Measurements from ENCODE around the gene CTIF. TPM values are rescaled to one million over a fixed set of nuclear protein-coding genes. Genes with fewer than 3 reads are reported as not detected.

The CTIF gene
- total RNA-seq, 1 donor from 2014 or later = 23.4 TPM

GRCh38 chr18:48682768-48683167, 143.9 kb downstream of the CTIF start:
- DNase-seq = no peak

GRCh38 chr18:48683197-48683596, 144.4 kb downstream of the CTIF start:
- DNase-seq = no peak

DNA sequence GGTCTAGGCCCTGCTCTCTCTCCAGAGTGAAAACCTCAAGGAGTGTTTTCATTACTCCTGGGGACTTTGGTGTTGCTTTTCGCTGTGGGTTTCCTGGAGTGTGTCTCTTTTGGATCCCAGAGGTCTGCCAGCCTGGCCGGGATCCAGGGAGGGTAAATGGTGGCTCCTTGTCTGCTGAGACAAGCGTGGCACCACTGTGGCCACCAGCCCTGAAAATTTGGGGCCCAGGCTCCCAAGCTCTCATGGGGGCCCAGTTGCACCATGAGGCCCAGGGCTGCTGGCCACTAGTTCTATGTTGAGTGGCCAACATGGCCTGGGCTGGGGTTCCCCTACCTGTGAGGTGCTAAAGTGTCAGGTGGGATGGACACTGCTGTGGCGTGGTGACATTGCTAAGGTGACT, 144.8 kb downstream of the CTIF start:
- no peak for DNase-seq

GRCh38 chr18:48687346-48688042, 148.7 kb downstream of the CTIF start:
- peak; percentile 17 for DNase-seq

DNA sequence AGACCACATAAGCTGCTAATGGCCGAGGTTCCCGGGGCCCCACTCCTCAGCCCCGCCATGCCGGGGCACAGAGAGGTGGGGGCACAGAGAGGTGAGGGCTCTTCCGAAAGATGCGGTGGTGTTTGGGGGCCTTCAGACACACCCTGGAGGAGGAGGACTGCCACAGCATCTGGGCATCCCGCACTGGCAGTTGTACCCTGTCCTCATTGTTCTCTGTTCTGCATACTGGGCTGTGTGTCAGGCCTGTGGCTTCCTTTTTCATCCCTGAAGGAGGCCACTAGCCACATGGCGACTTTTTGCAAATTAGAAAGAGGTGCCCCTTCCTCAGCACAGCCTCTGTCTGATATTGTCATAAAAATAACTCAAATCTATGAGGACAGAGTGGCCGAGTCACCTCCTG, 150.1 kb downstream of the CTIF start:
- DNase-seq = no peak

DNA sequence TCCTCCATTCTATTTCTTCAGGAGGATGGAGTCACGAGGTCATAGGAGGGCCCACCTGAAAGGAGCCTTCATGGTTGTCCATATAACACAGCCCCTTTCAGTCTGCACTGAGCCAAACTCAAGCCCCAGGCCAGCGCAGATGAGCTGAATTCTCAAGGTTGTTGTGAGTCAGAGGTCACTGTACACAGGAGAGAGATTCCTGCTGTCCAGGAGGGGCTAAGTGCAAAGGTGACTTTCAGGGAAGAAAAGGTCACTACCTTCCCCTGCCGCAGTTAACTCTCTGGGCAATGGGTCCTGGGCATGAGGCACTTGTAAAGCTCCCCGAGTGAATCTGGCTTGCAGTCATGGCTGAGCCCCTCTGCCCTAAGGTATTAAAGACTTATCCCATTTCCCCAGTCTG, 150.7 kb downstream of the CTIF start:
- DNase-seq = no peak

DNA sequence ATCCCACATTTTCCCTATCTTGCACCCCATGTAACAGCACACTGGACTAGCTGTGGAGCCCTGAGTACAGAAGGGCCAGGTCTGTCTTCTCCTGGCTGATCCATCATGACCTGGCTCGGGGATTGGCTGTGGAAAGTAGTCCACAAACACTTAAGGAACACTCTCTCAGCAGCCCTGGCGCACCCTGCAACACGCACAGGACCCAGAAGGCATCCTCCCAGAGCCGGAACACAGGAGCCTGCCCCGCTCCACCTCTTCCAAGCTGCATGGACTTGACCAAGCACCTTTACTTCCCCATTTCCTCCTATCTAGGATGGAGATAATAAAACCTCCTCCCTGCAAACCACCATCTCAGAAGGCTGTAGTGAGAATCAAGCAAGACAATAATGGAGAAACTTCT, 151.7 kb downstream of the CTIF start:
- no peak for DNase-seq

- DNase-seq = no peak
These were observed 154.2 kb downstream of the CTIF start for GRCh38 chr18:48693006-48693405.

DNA sequence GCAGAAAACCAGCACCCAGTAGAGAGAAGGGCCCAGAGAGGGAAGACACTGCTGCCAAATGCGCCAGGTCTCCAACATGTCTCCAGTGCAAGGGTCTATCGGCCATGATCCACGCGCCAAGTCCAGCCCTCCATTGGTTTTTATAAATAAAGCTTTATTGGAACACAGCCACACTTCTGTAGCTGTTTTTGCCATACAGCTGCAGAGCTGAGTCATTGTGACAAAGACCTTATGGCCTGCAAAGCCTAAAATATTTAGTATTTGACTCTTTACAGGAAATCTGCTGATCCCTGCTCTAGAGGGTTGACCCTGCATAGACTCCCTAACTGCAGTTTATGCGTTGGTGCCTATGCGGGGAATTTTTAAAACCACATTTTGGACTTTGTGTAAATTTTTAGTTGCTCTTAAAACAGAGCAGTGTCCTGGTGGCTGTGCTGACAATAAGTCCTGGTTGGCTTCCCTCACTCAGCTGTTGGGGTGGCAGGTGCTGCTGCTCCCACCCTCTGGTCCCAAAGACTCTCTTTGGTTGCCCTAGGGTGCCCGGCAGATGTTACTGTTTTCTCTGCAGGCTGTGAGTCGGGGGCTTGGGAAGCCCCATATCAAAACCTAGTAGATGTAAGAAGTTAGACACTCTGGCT, 154.9 kb downstream of the CTIF start:
- DNase-seq = no peak

GRCh38 chr18:48694295-48694694, 155.5 kb downstream of the CTIF start:
- no peak for DNase-seq

DNA sequence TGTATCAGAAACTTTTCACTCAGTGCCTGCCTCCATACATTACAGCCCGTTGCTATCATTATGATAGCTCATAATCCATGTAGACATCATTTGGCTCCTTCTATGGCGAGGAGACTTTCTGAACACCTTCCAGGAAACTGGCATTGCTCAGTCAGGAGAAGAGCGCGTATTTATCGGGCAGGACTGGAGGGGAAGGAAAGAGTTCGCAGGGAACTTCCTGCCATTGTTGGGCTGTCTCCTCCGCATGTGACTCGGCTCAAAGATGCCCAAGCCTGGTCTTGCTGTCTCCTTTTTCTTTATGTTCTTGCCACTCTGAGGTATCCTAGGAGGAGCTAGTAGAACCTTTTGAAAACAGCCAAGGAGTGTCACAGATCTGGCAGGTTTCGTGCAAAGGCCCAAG, 156.8 kb downstream of the CTIF start:
- DNase-seq = no peak

GRCh38 chr18:48696218-48696617, 157.4 kb downstream of the CTIF start:
- no peak for DNase-seq

GRCh38 chr18:48697441-48697840, 158.6 kb downstream of the CTIF start:
- no peak for DNase-seq

- DNase-seq = no peak
These were observed 159.9 kb downstream of the CTIF start for GRCh38 chr18:48698707-48699106.

- DNase-seq = no peak
These were observed 160.9 kb downstream of the CTIF start for GRCh38 chr18:48699761-48700160.

- no peak for DNase-seq
These were observed 161.6 kb downstream of the CTIF start for GRCh38 chr18:48700446-48700845.

GRCh38 chr18:48702346-48703027, 163.7 kb downstream of the CTIF start:
- DNase-seq = no peak

DNA sequence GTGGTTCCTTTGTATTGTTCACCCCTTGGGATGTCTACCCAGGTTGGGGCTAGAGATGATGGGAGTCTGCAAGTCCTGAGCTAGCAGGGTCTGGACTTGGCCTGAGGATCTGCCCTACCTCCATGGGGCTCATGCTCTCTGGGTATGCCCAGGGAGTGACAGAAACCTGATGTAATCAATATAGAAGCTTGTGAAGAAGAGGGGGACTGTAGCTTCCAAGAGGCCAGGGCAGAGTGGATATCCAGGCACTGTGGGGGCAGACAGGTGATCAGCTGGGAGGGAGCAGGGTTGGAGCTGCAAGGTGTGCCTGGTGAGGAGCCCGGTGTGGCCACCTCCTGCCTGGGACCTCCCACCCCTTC, 164.2 kb downstream of the CTIF start:
- no peak for DNase-seq

GRCh38 chr18:48703418-48703817, 164.6 kb downstream of the CTIF start:
- no peak for DNase-seq

GRCh38 chr18:48705043-48705442, 166.2 kb downstream of the CTIF start:
- no peak for DNase-seq

DNA sequence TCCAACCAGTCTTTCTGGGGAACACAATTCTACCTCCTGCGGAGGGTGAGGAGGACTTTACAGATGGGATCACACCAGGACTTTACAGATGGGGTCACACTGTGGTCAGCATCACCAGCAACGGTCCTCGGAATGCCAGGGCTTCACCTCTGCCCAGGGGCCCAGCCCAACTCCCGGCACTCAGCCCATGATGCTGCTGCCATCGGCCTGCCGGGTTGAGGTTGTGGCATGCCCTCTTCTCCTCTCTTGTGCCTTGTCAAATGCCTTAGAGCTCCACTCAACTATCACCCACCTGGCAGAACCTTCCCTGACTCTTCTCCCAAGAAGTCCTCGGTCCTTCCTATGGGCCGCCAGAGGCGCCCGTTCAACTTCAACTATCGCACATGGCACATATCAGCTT, 166.7 kb downstream of the CTIF start:
- DNase-seq = no peak

- peak; percentile 17 for DNase-seq
These were observed 167.9 kb downstream of the CTIF start for GRCh38 chr18:48706731-48707130.

DNA sequence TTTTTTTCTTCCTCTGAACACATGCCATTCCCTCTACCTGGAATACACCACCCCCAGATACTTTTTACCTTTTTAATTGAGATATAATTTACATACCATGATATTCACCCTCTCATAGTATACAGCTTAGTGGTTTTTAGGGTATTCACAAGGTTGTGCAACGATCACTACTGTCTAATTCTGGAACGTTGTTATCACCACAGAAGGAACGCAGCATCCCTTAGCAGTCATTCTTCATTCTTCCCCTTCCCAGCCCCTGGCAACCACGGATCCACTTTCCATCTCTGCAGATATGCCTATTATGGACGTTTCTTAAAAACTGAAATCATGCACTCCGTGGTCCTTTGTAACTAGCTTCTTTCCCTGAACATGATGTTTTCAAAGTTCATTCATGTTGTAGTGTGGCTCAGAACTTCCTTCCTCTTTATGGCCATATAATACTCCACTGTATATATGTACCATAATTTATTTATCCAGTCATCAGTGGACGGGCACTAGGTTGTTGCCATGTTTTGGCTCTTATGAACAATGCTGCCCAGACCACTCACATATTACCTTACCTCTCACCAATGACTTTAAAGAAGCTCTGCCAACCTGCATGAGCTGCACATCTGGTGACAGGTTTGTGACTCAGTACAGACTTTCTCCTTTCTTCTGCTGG, 168.9 kb downstream of the CTIF start:
- no peak for DNase-seq

Measured in tongue (tissue), 2 donors.